OCI-LY1 (cell line): Measurements from ENCODE around the gene PCGF3.

ENCODE experiments used
- EZH2 ChIP-seq: fragments of 200-600 bp; sonication (generic), shearing (Covaris generic); IDR thresholded peaks from 2 replicates; pipeline ENCODE4 v1.8.0; 2017; ENCODE audit warnings: borderline replicate concordance, mixed run types, mild to moderate bottlenecking, antibody characterized with exemption, low read length, moderate library complexity, mixed read lengths
- TF ChIP-seq, protein P1 (sequence below): fragments of 200-600 bp; sonication (generic), shearing (Covaris generic); IDR thresholded peaks from 2 replicates; pipeline ENCODE4 v1.5.1; 2017; ENCODE audit warnings: mild to moderate bottlenecking, antibody characterized with exemption, low read length, moderate library complexity, mixed read lengths

DNA sequence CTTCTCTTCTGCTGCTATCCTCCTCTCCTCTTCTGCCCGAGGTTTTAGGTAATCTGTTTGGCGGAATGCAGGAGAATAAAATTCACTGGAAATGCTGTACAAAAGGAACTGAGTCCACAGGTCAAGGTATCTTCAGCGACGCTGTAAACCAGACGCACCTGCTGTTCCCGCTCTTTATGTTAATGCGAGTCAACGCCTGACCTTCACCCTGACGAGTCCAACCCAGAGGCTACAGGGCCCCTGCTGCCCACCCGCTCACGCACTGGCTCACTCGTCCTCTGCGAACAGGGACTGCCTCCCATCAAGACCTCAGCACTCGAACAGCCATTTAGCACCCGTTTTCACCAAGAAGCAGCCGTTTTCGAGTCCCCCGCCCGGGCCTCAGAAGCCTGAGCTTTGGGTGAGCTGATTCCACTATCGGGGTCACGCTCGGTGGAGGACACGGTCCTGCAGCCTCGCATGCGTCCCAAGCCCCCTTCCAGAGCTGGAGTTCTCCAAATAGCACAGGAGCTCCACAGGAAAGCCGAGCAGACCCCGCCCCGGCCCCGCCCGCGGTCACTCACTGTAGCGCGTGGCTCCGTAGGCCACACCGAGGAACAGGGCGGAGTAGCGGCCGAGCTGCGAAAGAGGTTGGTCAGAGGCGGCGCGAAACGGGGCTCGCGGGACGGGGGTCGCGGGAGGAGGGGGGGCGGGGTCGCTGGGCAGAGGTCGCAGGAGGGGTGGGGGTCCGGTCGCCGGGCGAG is 32.1 kb upstream of the PCGF3 start:
- TF ChIP-seq, protein P1, sequence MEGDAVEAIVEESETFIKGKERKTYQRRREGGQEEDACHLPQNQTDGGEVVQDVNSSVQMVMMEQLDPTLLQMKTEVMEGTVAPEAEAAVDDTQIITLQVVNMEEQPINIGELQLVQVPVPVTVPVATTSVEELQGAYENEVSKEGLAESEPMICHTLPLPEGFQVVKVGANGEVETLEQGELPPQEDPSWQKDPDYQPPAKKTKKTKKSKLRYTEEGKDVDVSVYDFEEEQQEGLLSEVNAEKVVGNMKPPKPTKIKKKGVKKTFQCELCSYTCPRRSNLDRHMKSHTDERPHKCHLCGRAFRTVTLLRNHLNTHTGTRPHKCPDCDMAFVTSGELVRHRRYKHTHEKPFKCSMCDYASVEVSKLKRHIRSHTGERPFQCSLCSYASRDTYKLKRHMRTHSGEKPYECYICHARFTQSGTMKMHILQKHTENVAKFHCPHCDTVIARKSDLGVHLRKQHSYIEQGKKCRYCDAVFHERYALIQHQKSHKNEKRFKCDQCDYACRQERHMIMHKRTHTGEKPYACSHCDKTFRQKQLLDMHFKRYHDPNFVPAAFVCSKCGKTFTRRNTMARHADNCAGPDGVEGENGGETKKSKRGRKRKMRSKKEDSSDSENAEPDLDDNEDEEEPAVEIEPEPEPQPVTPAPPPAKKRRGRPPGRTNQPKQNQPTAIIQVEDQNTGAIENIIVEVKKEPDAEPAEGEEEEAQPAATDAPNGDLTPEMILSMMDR: no peak
- TF ChIP-seq EZH2: no peak
